Measurements from ENCODE around the gene MANEA. TPM values are rescaled to one million over a fixed set of nuclear protein-coding genes. Genes with fewer than 3 reads are reported as not detected.

Gene MANEA
- total and polyA plus RNA-seq, 2 of the 8 experiments (the other 6 are each of a cell fraction or from before 2014, with no cell fraction given): 2.8 to 10.4 TPM

DNA sequence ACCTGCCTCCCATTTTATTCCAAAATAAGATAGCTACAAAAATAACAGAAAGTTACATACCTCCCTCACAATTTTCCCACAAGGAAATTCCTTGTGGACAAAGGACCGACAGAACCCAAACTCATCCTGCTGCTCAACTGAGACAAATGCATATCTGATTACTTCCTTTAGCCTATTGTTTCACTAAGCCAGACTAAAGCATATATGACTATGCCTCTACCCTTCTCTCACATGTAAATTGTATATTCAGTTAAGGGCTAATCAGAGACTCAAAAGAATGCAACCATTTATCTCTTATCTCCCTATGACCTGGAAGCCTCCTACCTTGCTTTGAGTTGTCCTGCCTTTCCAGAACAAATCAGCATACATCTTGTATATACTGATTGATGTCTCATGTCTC is 72.1 kb downstream of the MANEA start:
- Histone ChIP-seq H2BK5ac (ENCODE audit: low read depth, low read length) (no peak overlapping the region), H3K23me2 (ENCODE audit: low read depth, low read length) (no peaks in the 10 kb centered on the region), H2BK20ac (ENCODE audit: low read length) (no peak overlapping the region), H4K91ac (replicated peaks; ENCODE audit: insufficient read length, low read length) (no peak overlapping the region), H3K23ac (ENCODE audit: insufficient read length) (no peak overlapping the region), H3K56ac (replicated peaks; ENCODE audit: insufficient read length, low read depth, low read length) (no peak overlapping the region), H3K18ac (ENCODE audit: extremely low read depth, low read length) (no peak overlapping the region), H4K5ac (ENCODE audit: insufficient read length, low read depth, low read length) (no peak overlapping the region), H4K8ac (ENCODE audit: extremely low read depth, insufficient read depth, low read length) (no peak overlapping the region), H3K79me2 (ENCODE audit: control insufficient read depth in 1 of 2, insufficient read depth in 2 of 2, low read length in 2 of 2) (no peaks in the 10 kb centered on the region), H2BK12ac (ENCODE audit: low read depth, low read length) (no peak overlapping the region), H3K9ac (replicated peaks in 1 of 4; ENCODE audit: extremely low read depth in 1 of 4, low read depth in 3 of 4, low read length in 3 of 4) (no peak overlapping the region), H3K4me1 (replicated peaks in 1 of 4; ENCODE audit: control insufficient read depth in 3 of 4, insufficient read depth in 4 of 4, low read length in 3 of 4) (0 out of 7 replicates have a peak, but pooled peaks cover 0 to 2% (median 0%) of the 10 kb centered on the region in 4 experiments), H3K4me2 (ENCODE audit: insufficient read depth in 1 of 2, low read depth in 2 of 2, low read length in 2 of 2) (no peak overlapping the region), H3K4ac (replicated peaks; ENCODE audit: insufficient read length, low read depth, low read length) (no peak overlapping the region), H2AK5ac (ENCODE audit: low read depth, low read length) (no peak overlapping the region), H2AFZ (ENCODE audit: low read length) (no peak overlapping the region), H3K27ac (ENCODE audit: low read depth, low read length) (no peak overlapping the region), H3K36me3 (ENCODE audit: control insufficient read depth in 2 of 4, insufficient read depth in 4 of 4, low read length in 3 of 4) (no peaks in the 10 kb centered on the region; a peak in 1 of 8 replicates), H3K14ac (ENCODE audit: insufficient read length) (no peak overlapping the region), H3K79me1 (ENCODE audit: low read depth, low read length) (no peaks in the 10 kb centered on the region), H4K20me1 (replicated peaks in 1 of 2; ENCODE audit: control insufficient read depth in 1 of 2, insufficient read depth in 2 of 2, low read length in 2 of 2) (no peaks in the 10 kb centered on the region), H3K9me3 (ENCODE audit: insufficient read depth in 2 of 2, low read depth in 1 of 2, low read length in 1 of 2) (peaks cover 0 to 3% of the 10 kb centered on the region in 2 experiments; a peak in 1 of 4 replicates), H3K27me3 (replicated peaks in 1 of 4; ENCODE audit: control insufficient read depth in 3 of 4, extremely low read depth in 1 of 4, insufficient read depth in 3 of 4, low read length in 3 of 4) (no peaks in the 10 kb centered on the region), H2BK120ac (replicated peaks; ENCODE audit: low read depth, low read length) (no peak overlapping the region), H2BK15ac (ENCODE audit: low read length) (no peak overlapping the region), H3K4me3 (ENCODE audit: extremely low read depth in 1 of 4, insufficient read depth in 2 of 4, low read depth in 3 of 4, low read length in 4 of 4) (no peak overlapping the region)
- TF ChIP-seq CBX8 (IDR thresholded peaks at IDR 0.05; ENCODE audit: borderline replicate concordance, low read depth, low read length) (no peak), TBP (IDR thresholded peaks at IDR 0.05; ENCODE audit: low read depth, low read length) (no peak), GABPA (IDR thresholded peaks at IDR 0.05; ENCODE audit: borderline replicate concordance, insufficient read depth, low read length) (no peak)
- TF ChIP-seq, protein P1, sequence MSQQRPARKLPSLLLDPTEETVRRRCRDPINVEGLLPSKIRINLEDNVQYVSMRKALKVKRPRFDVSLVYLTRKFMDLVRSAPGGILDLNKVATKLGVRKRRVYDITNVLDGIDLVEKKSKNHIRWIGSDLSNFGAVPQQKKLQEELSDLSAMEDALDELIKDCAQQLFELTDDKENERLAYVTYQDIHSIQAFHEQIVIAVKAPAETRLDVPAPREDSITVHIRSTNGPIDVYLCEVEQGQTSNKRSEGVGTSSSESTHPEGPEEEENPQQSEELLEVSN (IDR thresholded peaks at IDR 0.05): no peak
- ChIA-PET CTCF (ENCODE audit: partially characterized antibody) (interaction anchor here (0.7 to 2.5 kb wide), 4 partner anchors 35 to 640 kb away, joined by 3 to 11 read pairs (median 4); no protein-coding TSS in a partner anchor), POLR2A (ENCODE audit: partially characterized antibody) (no interaction called here)
- WGBS, 2 experiments (ENCODE audit: extremely low coverage in 1 of 2, insufficient coverage in 1 of 2, insufficient read length in 1 of 2, insufficient replicate concordance in 2 of 2, low coverage in 1 of 2, low lambda C conversion rate in 2 of 2, missing lambda C conversion rate in 1 of 2): 88% methylated on average over 1 of the region's 1 CpG; no CpG with 5 or more reads in 1 of the 2 experiments
- no peak for FAIRE-seq
- DNase-seq (ENCODE audit: low read depth in 1 of 2, low spot score in 2 of 2): no peak
